AG04450 (cell line): ENCODE results near the gene TGM1. TPM values are rescaled to one million over a fixed set of nuclear protein-coding genes. Genes with fewer than 3 reads are reported as not detected.

Experiments used
- CTCF ChIA-PET: fragments of 300-600, 350-600 bp; formaldehyde crosslinking; extraction: SDS; loops from one replicate; lab custom pipeline; 2022; ENCODE audit warnings: antibody characterized with exemption, inconsistent platforms; lab: Charles Lee
- POLR2A ChIA-PET: fragments of 350-600 bp; formaldehyde crosslinking; extraction: SDS; loops from one replicate; lab custom pipeline; 2021; ENCODE audit warnings: antibody characterized with exemption, inconsistent platforms; lab: Yijun Ruan, JAX
- DNase-seq: peaks from one replicate; pipeline ENCODE4 v3.0.0-alpha.2; 2011; ENCODE audit warnings: low read depth, low spot score
- H3K27ac ChIP-seq: one replicate; pipeline ENCODE4 v1.5.1; 2012; ENCODE audit warnings: low read depth, low read length, control low read depth
- H3K27me3 ChIP-seq: one replicate; pipeline ENCODE4 v1.6.0; 2012; ENCODE audit warnings: low read length; ENCODE audit not compliant: control insufficient read depth, insufficient read depth
- H3K4me3 ChIP-seq: 2 replicates; pipeline ENCODE4 v1.5.1; 2011; ENCODE audit warnings: mild to moderate bottlenecking, low read depth, low read length, control low read depth
- H3K9me3 ChIP-seq: 2 replicates; pipeline ENCODE4 v1.5.1; 2012; ENCODE audit warnings: low read length; ENCODE audit not compliant: control insufficient read depth, insufficient read depth
- polyA plus RNA-seq: library from polyadenylated mRNA; depleted of rRNA; stranded (reverse); fragments of >200 nt; gene quantifications from 2 replicates; pipeline ENCODE4 v1.2.3, GENCODE V29; 2011
- TF ChIP-seq, protein P1 (sequence below): IDR thresholded peaks from 2 replicates; pipeline ENCODE4 v1.5.1; 2011; ENCODE audit warnings: low read depth, low read length, control low read depth, inconsistent platforms

The TGM1 gene
- polyA plus RNA-seq, 1 experiment = 0.97 TPM

DNA sequence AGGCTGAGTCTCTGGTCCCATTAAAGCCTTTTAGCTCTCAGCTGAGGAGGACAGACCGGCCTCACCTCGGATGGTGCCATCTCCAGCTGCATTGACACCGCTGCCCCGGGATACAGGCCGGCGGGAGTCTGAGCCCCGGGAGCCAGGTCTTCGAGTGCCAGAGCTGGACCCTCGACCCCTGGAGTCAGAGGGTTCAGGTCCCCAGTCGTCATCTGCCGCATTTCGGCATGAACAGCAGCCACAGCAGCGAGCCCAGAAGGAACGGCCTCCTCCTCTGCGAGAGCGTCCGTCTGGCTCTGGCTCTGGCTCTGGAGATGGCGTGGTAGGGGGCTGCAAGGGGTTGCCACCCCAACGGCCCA lies 1.0 kb downstream of the TGM1 start:
- DNase-seq = no peak
- TF ChIP-seq, protein P1, sequence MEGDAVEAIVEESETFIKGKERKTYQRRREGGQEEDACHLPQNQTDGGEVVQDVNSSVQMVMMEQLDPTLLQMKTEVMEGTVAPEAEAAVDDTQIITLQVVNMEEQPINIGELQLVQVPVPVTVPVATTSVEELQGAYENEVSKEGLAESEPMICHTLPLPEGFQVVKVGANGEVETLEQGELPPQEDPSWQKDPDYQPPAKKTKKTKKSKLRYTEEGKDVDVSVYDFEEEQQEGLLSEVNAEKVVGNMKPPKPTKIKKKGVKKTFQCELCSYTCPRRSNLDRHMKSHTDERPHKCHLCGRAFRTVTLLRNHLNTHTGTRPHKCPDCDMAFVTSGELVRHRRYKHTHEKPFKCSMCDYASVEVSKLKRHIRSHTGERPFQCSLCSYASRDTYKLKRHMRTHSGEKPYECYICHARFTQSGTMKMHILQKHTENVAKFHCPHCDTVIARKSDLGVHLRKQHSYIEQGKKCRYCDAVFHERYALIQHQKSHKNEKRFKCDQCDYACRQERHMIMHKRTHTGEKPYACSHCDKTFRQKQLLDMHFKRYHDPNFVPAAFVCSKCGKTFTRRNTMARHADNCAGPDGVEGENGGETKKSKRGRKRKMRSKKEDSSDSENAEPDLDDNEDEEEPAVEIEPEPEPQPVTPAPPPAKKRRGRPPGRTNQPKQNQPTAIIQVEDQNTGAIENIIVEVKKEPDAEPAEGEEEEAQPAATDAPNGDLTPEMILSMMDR = no peak
- CTCF ChIA-PET = interaction anchor here (1.3 kb wide), 1 partner anchor 19 kb away, joined by 3 read pairs; the partner anchor contains the start of gene TINF2
- H3K27ac ChIP-seq = no peak overlapping the region
- H3K9me3 ChIP-seq = no peaks in the 10 kb centered on the region
- POLR2A ChIA-PET = interaction anchor here (1.3 kb wide), 1 partner anchor 9 kb away, joined by 4 read pairs; no protein-coding TSS in a partner anchor
- no peaks in the 10 kb centered on the region for H3K27me3 ChIP-seq
- H3K4me3 ChIP-seq = no peak overlapping the region

DNA sequence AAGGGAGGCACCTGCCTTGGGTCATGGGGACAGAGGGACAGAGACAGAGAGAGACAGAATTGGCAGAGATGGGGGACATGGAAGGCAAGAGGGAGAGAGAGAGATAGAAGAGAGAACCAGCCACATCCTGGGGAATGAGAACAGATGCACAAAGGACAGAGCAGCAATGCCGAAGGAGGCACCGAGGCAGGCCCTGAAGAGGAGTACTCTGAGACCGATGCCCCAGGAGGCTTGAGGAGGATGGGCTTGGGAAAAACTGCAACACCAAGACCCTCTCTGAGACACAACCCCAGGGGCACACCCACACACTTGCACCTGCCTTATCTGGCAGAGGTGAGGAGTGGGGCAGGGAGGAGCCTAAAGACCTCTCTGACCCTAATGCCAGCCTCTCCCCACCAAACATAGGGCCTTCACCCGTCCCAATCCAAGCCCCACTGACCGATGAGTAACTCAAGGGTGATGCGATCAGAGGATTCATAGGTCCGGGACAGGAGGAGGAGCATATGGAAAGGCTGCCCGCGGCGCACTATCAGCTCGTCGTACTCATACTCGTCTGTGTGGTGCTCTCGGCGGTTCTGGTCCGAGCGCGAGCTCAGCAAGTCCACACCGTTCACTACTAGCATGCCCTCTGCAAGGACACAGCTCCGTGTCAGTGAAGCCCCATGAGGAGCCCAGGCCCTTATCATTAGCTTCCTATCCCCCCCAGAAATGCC lies 1.6 kb downstream of the TGM1 start:
- Histone ChIP-seq H3K9me3 (no peaks in the 10 kb centered on the region), H3K4me3 (no peak overlapping the region), H3K27ac (no peak overlapping the region), H3K27me3 (no peaks in the 10 kb centered on the region)
- POLR2A ChIA-PET = interaction anchor here (1.3 kb wide), 1 partner anchor 10 kb away, joined by 4 read pairs; no protein-coding TSS in a partner anchor
- CTCF ChIA-PET = interaction anchor here (1.1 to 1.3 kb wide), 2 partner anchors 19 to 46 kb away, joined by 3 read pairs; partner anchors contain the start of genes CIDEB and TINF2
- TF ChIP-seq, protein P1 = no peak
- DNase-seq = no peak

- Histone ChIP-seq H3K27me3 (no peaks in the 10 kb centered on the region), H3K4me3 (no peak overlapping the region), H3K9me3 (no peaks in the 10 kb centered on the region), H3K27ac (no peak overlapping the region)
- POLR2A ChIA-PET = no interaction called here
- no peak for DNase-seq
- TF ChIP-seq, protein P1 = no peak
- CTCF ChIA-PET = interaction anchor here (1.1 kb wide), 1 partner anchor 47 kb away, joined by 3 read pairs; the partner anchor contains the start of gene CIDEB
Measured at GRCh38 chr14:24260780-24261157, 2.2 kb downstream of the TGM1 start.

DNA sequence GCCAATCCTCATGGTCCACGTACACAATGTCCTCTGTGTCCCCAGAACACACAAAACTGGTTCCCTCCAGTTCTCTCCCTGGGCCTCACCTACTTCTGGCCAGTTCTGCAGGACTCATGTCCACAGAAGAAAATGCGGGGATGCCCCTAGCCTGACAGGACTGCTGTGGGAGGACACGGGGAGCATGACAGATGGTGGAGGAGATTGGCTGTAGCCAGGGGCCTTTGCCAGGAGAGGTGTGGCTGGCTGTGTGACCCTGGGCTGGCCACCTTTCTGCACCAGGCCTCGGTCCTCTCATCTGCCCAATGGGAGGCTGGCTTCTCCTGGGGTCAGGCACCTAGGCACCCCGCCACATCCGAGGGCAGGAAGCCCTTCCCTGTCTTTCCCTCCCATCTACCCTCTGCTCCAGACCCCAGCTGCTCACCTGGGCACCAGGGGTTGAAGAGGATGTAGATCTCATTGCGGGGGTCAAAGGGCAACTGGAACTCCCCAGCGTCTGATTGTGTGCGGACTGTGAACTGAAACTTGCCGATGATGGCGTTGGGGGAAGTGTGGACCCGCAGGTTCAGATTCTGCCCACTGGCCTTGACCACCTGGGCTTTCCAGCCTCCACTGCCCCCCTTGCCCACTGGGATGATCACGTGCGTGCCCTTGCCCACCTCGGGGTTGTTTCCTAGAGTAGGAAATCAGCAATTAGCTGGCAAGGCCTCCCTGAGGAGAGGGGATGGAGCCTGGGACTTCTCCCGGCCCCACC lies 2.8 kb downstream of the TGM1 start:
- Histone ChIP-seq H3K4me3 (no peak overlapping the region), H3K27ac (no peak overlapping the region), H3K27me3 (no peaks in the 10 kb centered on the region), H3K9me3 (no peaks in the 10 kb centered on the region)
- TF ChIP-seq, protein P1 = no peak
- ChIA-PET CTCF (interaction anchor here (1.1 kb wide), 1 partner anchor 48 kb away, joined by 3 read pairs; the partner anchor contains the start of gene CIDEB), POLR2A (interaction anchor here (1.2 kb wide), 1 partner anchor 11 kb away, joined by 4 read pairs; the partner anchor contains the start of gene RABGGTA)
- DNase-seq = no peak
